CD4-positive, alpha-beta T cell treated with Interleukin-4 for 4 hours (primary cell): ENCODE measurements around the gene WAC.

ENCODE experiments used
- DNase-seq: peaks from one replicate; pipeline ENCODE4 v3.0.0-alpha.2; 2020

Gene WAC

DNA sequence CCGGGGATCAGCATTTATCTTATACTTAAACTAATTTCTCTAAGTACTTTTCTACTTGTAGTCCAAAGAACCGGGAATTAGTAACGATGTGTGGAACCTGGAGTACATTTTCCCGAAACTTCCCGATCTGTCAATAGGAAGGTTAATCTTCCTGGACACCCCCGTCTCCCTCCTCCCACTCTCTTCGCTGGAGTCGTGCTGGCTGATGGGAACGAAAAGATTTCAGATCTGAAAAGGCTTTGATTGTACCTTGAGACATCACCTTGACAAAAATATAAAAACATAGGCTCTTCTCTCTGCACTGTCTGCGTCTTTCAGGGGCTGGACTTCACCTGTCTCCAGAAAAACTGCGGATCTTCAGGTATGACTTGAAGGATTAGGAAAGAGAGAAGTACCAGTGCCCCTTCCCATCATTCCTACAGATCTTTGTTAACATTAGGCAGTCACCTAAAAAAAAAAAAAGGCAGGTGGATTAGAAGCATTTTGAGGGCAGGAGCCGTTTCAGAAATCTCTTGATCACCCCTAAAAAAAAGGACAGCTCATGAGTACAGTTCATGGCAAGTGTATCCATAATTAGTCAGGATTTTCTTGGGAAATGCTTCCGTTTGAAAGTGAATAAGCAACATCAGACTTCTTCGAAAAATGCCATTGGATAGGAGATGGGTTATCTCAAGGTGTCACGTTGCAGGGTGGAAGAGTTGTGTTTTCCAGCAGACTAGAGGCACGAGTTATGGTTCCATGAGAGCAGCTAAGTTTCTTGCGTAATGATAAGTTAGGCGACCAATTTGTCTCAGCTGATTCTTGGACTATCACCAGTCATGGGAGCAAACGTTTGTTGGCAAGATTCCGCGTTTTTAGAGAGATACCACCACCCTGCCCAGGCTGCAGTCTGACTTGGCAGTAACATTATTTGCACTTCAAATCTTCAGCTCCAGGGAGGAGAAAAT, 136.6 kb downstream of the WAC start:
- DNase-seq = no peak
